ENCODE measurements around the gene LY6G5C. TPM values are rescaled to one million over a fixed set of nuclear protein-coding genes. Genes with fewer than 3 reads are reported as not detected.
A peak's percentile ranks its signal among the peaks of the same experiment; 100 is the strongest.

The LY6G5C gene
- total RNA-seq, 1 donor from 2014 or later = 3.4 TPM

GRCh38 chr6:31718265-31718664 lies 37.4 kb upstream of the LY6G5C start:
- peak overlapping the region; percentile 30 for H3K27ac ChIP-seq
- H3K27me3 ChIP-seq = no peaks in the 10 kb centered on the region
- no peaks in the 10 kb centered on the region for H3K36me3 ChIP-seq
- DNase-seq (no peak), ATAC-seq (peak; percentile 76)
- no peaks in the 10 kb centered on the region for H3K4me1 ChIP-seq
- intact Hi-C loops (cut with DNase I) = no loop called here
- no peak for TF ChIP-seq CTCF (IDR thresholded peaks at IDR 0.05)
- no peaks in the 10 kb centered on the region for H3K9me3 ChIP-seq
- no peak overlapping the region for H3K4me3 ChIP-seq

- H3K36me3 ChIP-seq = no peaks in the 10 kb centered on the region
- H3K9me3 ChIP-seq = no peaks in the 10 kb centered on the region
- no peaks in the 10 kb centered on the region for H3K4me1 ChIP-seq
- no peaks in the 10 kb centered on the region for H3K27me3 ChIP-seq
- intact Hi-C loops (cut with DNase I) = no loop called here
- DNase-seq (no peak), ATAC-seq (no peak)
- TF ChIP-seq CTCF (IDR thresholded peaks at IDR 0.05) = no peak
- H3K4me3 ChIP-seq = no peak overlapping the region
- no peak overlapping the region for H3K27ac ChIP-seq
Measured at GRCh38 chr6:31717499-31718222, 36.8 kb upstream of the LY6G5C start.

GRCh38 chr6:31715022-31715958 lies 34.4 kb upstream of the LY6G5C start, which contains the start of gene LY6G6D:
LY6G6D (plus strand) TSS chr6:31715348; CDS start chr6:31715356, 8 bp downstream.
- H3K9me3 ChIP-seq = no peaks in the 10 kb centered on the region
- H3K27me3 ChIP-seq = no peaks in the 10 kb centered on the region
- no peak for TF ChIP-seq CTCF (IDR thresholded peaks at IDR 0.05)
- no peak for ATAC-seq
- DNase-seq = no peak
- H3K4me1 ChIP-seq = no peaks in the 10 kb centered on the region
- no peaks in the 10 kb centered on the region for H3K36me3 ChIP-seq
- H3K27ac ChIP-seq = no peak within 1 kb of the TSS
- intact Hi-C loops (cut with DNase I) = no loop called here
- no peak within 1 kb of the TSS for H3K4me3 ChIP-seq

- Histone ChIP-seq H3K27me3 (no peaks in the 10 kb centered on the region), H3K4me3 (no peak overlapping the region), H3K36me3 (no peaks in the 10 kb centered on the region), H3K27ac (no peak overlapping the region), H3K9me3 (no peaks in the 10 kb centered on the region), H3K4me1 (no peaks in the 10 kb centered on the region)
- intact Hi-C loops (cut with DNase I) = no loop called here
- ATAC-seq (no peak), DNase-seq (no peak)
- no peak for TF ChIP-seq CTCF (IDR thresholded peaks at IDR 0.05)
Measured at GRCh38 chr6:31713991-31714684, 33.3 kb upstream of the LY6G5C start.

GRCh38 chr6:31713465-31713864 lies 32.6 kb upstream of the LY6G5C start:
- H3K4me1 ChIP-seq = no peaks in the 10 kb centered on the region
- no peaks in the 10 kb centered on the region for H3K36me3 ChIP-seq
- no peak for TF ChIP-seq CTCF (IDR thresholded peaks at IDR 0.05)
- H3K4me3 ChIP-seq = no peak overlapping the region
- DNase-seq = no peak
- no peak overlapping the region for H3K27ac ChIP-seq
- intact Hi-C loops (cut with DNase I) = no loop called here
- no peak for ATAC-seq
- no peaks in the 10 kb centered on the region for H3K9me3 ChIP-seq
- H3K27me3 ChIP-seq = no peaks in the 10 kb centered on the region
